Hair follicular keratinocyte (primary cell): ENCODE results near the gene REEP3. TPM values are rescaled to one million over a fixed set of nuclear protein-coding genes. Genes with fewer than 3 reads are reported as not detected.

Experiments used
- total RNA-seq: library from RNA; depleted of rRNA; stranded (reverse); fragments of >200 nt; gene quantifications from 2 replicates; pipeline ENCODE4 v1.2.3, GENCODE V29; 2015

REEP3 gene, protein sequence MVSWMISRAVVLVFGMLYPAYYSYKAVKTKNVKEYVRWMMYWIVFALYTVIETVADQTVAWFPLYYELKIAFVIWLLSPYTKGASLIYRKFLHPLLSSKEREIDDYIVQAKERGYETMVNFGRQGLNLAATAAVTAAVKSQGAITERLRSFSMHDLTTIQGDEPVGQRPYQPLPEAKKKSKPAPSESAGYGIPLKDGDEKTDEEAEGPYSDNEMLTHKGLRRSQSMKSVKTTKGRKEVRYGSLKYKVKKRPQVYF
- total RNA-seq = 53.8 and 72.0 TPM in 2 replicates

DNA sequence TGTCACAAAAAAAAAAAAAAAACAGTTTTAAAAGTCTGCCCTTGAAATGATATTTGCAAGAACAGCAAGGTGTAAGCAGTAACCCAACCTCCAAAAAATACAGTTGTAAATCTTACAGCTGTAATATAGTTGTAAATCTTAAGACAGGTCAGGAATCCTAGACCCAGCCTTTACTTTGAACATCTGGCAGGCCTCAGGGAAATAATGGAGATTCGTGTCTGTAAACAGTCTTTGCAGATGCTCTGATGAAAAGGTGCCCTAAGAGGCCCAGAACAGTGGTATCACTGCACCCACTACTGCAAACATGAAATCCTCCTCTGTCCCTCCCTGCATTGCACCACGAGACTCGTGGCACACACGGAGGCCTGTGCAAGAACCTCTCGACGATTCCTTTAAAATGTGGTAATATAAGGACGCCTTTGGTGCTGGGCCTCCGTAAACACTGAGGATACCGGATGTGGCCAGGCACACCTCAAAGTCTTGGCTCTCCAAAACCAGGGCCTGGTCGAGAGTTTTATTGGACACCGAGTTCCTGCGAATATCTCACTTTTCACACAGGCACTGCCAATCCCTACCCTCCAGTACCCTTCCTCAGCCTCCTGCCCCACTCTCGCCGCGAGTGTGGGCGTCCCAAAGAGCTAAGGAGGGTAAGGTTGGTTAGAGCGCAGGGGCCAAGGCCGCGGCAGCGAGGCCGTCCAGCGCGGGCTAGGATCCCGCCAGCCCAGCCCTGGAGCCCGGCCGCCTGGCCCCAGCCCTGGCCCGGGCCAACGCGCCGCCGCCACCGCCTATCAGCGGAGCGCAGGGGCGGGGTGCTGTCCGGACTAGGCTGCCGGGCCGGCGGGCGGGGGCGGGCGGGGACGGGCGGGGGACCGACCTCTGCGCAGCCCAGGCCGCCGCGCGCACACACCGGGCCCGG lies at the start of gene REEP3:
Gene REEP3 (plus strand): TSS at position 902 of the 916 bp plus-strand sequence. CDS start 145 bp downstream, outside the sequence.

Other genes with a start within 250 kb of the REEP3 start
- gene JMJD1C, start 55.4 kb upstream of the REEP3 start, total RNA-seq = 21.3 and 41.2 TPM in 2 replicates